Large intestine (tissue), 3 donors: ENCODE data around the gene PAM. TPM values are rescaled to one million over a fixed set of nuclear protein-coding genes. Genes with fewer than 3 reads are reported as not detected.
A peak's percentile ranks its signal among the peaks of the same experiment; 100 is the strongest.

ENCODE experiments used
- DNase-seq, 2 donors: peaks; one replicate each; pipeline versions ENCODE4 v3.0.0 to v3.0.0-alpha.2; 2013
- H3K27ac ChIP-seq: one replicate; pipeline ENCODE4 v1.5.1; 2013; ENCODE audit warnings: low read length
- H3K27me3 ChIP-seq: 2 replicates; pipeline ENCODE4 v1.6.1; 2013; ENCODE audit warnings: low read length; ENCODE audit not compliant: control insufficient read depth, insufficient read depth
- H3K36me3 ChIP-seq: 2 replicates; pipeline ENCODE4 v1.6.1; 2013; ENCODE audit warnings: low read length; ENCODE audit not compliant: control insufficient read depth, insufficient read depth
- H3K4me1 ChIP-seq: one replicate; pipeline ENCODE4 v1.6.1; 2013; ENCODE audit warnings: low read length; ENCODE audit not compliant: control insufficient read depth, insufficient read depth
- H3K4me3 ChIP-seq: one replicate; pipeline ENCODE4 v1.5.1; 2013; ENCODE audit warnings: low read length
- H3K9me3 ChIP-seq: one replicate; pipeline ENCODE4 v1.6.1; 2013; ENCODE audit warnings: mild to moderate bottlenecking, low read depth, low read length, moderate library complexity; ENCODE audit not compliant: control insufficient read depth
- WGBS: methylation state at CpG from one replicate; pipeline ENCODE4 v1.1.5; 2013; ENCODE audit warnings: low lambda C conversion rate; ENCODE audit not compliant: insufficient coverage; 5-methylcytosine and 5-hydroxymethylcytosine counted together
- polyA plus RNA-seq: library from polyadenylated mRNA; unstranded; fragments of 120-200 nt; gene quantifications from one replicate; pipeline ENCODE4 v1.2.1, GENCODE V29; 2013

The PAM gene
- polyA plus RNA-seq, 1 donor = 174 TPM

DNA sequence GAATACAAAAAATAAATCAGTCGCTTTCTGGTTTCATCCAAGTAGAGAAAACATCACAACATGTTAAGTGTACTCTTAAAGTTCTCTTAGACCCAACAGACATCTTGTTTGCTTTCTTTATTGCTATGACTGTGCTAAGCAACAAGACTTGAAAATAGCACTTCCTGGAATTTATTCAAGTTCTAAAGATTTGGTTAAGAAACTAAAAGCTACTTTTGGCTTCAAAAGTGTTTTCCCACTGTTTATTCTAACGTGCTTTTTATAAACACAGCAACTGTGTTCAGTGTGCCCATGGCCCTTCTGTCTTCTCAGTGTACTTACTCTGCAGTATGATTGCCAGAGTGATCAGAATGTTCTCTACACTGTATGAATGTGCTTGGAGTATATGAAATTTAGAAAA lies 255.1 kb downstream of the PAM start:
- H3K36me3 ChIP-seq = peaks cover 10% of the 10 kb centered on the region
- WGBS = no CpG with 5 or more reads among the region's 2 CpGs
- peaks cover 3% of the 10 kb centered on the region for H3K9me3 ChIP-seq
- H3K4me1 ChIP-seq = no peaks in the 10 kb centered on the region
- no peaks in the 10 kb centered on the region for H3K27me3 ChIP-seq
- H3K27ac ChIP-seq = no peak overlapping the region
- H3K4me3 ChIP-seq = no peak overlapping the region
- peak in 1 of 2 donors; percentile 7 for DNase-seq

DNA sequence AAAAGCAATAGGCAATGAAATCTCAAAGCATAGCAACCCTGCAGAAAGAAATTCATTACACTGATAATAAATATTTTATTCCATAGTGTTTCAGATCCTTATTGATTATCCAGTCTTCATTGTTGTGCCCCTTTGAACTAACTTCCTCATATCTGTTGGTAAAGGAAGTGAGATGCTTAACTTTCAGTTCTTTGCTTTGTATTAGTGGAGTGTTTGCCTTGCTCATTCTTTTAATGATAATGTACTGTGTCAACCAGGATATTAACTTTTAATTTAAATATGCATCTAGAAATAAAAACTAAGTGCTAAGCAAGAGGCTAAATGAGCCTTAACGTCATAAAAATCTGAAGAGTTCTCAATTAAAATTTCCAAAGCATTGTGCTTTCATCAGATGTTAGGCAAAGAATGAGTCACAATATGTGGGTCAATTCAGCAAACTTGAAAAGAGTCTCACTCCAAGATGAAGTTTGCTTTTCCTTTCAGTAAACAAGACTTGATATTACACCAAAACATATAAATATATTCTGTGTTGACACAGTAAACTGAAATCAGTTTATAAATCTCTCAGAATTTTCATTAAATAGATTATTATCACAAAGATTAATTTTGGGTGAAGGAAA lies 258.9 kb downstream of the PAM start:
- no CpG with 5 or more reads among the region's 1 CpG for WGBS
- Histone ChIP-seq H3K36me3 (peaks cover 6% of the 10 kb centered on the region), H3K27me3 (no peaks in the 10 kb centered on the region), H3K4me1 (no peaks in the 10 kb centered on the region), H3K27ac (no peak overlapping the region), H3K9me3 (peaks cover 3% of the 10 kb centered on the region), H3K4me3 (no peak overlapping the region)
- DNase-seq = no peak

DNA sequence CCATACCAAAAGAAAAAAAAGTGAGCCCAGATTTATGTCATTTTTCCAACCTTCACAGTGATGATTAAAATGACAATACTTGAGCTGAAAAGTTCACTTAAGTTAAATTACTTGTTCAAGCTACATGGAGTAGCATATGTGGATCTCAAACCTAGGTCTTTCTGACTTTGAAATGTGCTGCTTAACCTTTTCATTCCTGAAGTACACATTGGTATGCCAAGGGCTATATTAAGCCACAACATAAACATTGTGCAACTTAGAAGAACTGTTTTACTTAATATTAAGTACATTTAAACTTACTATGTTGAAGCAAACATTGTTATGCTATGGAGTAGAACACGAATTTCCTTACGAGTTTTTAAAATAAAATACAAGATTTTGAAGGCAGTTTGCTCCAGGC lies 259.9 kb downstream of the PAM start:
- Histone ChIP-seq H3K4me1 (no peaks in the 10 kb centered on the region), H3K9me3 (peaks cover 3% of the 10 kb centered on the region), H3K27ac (no peak overlapping the region), H3K36me3 (peaks cover 7% of the 10 kb centered on the region), H3K4me3 (no peak overlapping the region), H3K27me3 (no peaks in the 10 kb centered on the region)
- no CpG with 5 or more reads among the region's 2 CpGs for WGBS
- no peak for DNase-seq

DNA sequence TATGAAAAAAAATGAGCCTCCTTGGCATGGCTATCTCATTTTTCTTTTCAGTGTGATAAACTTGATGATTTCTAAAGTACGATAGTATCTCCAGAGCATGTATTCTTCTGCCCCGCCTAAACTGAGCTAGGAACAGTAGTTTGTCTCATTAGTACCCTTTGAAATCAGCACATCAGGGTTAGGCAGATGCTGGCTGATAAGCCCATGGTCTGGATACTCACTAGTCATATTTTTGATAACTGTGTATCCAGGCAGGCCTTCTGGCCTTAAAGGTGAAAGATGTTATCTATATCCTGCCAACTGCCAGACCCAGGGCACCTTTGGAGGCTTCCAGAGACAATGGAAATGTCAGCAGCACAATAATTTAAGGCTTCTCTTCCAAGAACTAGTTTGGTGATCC lies 261.1 kb downstream of the PAM start:
- H3K9me3 ChIP-seq = peaks cover 3% of the 10 kb centered on the region
- no peaks in the 10 kb centered on the region for H3K4me1 ChIP-seq
- WGBS = 100% methylated on average over 1 of the region's 2 CpGs
- H3K36me3 ChIP-seq = peaks cover 11% of the 10 kb centered on the region
- H3K27me3 ChIP-seq = no peaks in the 10 kb centered on the region
- DNase-seq = no peak
- H3K4me3 ChIP-seq = no peak overlapping the region
- H3K27ac ChIP-seq = no peak overlapping the region

DNA sequence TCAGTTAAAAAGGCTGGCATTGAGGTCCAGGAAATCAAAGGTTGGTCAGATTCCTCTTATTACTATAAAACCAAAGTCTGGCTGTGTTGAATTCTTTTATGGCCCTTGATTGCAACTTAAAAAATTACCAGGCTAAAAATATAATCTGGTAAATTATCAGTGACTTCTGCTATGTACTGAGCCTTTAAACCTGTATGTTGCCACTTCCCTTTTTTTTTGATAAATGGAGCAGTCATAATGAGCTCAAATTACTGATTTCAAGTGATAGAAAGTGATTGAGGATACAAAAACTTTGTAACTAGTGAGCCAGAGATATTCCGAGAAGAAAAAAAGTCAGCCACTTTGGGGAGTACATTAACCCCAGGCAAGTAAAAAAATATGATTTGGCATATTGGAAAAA lies 264.7 kb downstream of the PAM start:
- no peak overlapping the region for H3K4me3 ChIP-seq
- no peaks in the 10 kb centered on the region for H3K9me3 ChIP-seq
- no peaks in the 10 kb centered on the region for H3K27me3 ChIP-seq
- H3K36me3 ChIP-seq = peaks cover 8% of the 10 kb centered on the region
- no peak for DNase-seq
- 100% methylated on average over 1 of the region's 1 CpG for WGBS
- H3K27ac ChIP-seq = no peak overlapping the region
- H3K4me1 ChIP-seq = no peaks in the 10 kb centered on the region

DNA sequence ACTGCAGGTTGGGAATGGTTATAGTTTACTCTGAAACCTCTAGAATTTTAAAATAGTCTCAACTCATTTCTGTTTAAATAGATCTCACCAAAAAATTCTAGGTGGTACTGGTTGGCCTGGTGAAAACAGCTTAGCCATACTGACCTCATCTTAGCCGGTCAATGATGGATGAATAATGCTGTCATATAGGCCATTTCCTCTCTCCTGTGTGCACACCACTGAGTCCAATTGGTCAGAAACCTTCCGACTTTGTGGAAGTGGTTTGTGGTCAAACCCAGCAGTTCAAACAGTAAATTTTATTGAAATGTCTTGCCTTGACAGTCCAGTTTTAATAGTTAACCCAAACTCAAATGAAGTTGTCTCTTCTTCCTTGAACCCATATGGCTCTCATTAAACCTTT lies 266.2 kb downstream of the PAM start:
- H3K36me3 ChIP-seq = peaks cover 11% of the 10 kb centered on the region
- WGBS = 71% methylated on average over 1 of the region's 2 CpGs

DNA sequence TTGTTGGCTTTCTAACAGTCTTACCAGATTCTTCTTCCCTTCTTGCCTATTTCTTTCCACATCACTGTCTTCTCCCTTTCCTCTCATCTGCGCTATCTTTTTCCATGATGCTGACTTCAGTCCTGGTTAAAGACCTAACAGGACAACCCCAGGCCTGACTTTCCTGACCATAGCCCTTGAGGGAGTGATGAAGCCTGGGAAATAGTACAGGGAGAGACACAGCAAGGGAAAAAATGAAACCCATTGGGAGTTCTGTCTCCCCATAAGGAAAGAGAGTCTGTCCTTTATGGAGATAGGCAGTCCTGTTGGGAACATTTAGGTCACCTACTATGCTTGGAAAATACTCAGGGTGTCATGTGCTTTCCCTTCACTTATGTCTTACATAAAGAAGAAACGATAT lies 272.2 kb downstream of the PAM start:
- Histone ChIP-seq H3K4me3 (no peak overlapping the region), H3K36me3 (peaks cover 5% of the 10 kb centered on the region), H3K9me3 (no peaks in the 10 kb centered on the region), H3K27ac (no peak overlapping the region), H3K4me1 (no peaks in the 10 kb centered on the region), H3K27me3 (no peaks in the 10 kb centered on the region)
- 50% methylated on average over 1 of the region's 2 CpGs for whole genome bisulfite sequencing
- DNase-seq = no peak

More for the DNA sequence above, 266.2 kb downstream of the PAM start:
- H3K9me3 ChIP-seq = no peaks in the 10 kb centered on the region
- DNase-seq = no peak
- no peak overlapping the region for H3K4me3 ChIP-seq
- no peaks in the 10 kb centered on the region for H3K4me1 ChIP-seq
- no peak overlapping the region for H3K27ac ChIP-seq
- H3K27me3 ChIP-seq = no peaks in the 10 kb centered on the region

DNA sequence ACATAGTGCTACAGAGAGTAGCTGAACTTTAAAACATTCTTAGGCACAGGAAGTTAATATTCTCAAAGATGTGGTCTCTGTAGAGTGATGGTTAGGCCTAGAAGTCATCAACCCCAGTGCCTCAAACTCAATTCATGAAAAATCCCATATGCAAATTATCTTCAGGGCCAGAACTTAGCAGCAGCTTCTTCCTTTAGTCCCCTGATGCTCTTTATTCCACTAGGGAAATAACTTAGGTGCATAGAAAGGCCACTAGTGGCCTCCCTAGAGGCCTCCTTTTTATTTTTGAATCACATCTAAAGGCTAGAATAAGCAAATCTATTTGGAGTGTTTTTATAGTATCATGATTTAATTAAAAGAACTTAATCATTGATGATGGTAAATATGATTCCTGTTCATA lies 276.5 kb downstream of the PAM start:
- H3K27ac ChIP-seq = no peak overlapping the region
- no peaks in the 10 kb centered on the region for H3K4me1 ChIP-seq
- H3K9me3 ChIP-seq = peaks cover 6% of the 10 kb centered on the region
- DNase-seq = no peak
- no peak overlapping the region for H3K4me3 ChIP-seq
- H3K27me3 ChIP-seq = no peaks in the 10 kb centered on the region
- H3K36me3 ChIP-seq = peaks cover 8% of the 10 kb centered on the region

DNA sequence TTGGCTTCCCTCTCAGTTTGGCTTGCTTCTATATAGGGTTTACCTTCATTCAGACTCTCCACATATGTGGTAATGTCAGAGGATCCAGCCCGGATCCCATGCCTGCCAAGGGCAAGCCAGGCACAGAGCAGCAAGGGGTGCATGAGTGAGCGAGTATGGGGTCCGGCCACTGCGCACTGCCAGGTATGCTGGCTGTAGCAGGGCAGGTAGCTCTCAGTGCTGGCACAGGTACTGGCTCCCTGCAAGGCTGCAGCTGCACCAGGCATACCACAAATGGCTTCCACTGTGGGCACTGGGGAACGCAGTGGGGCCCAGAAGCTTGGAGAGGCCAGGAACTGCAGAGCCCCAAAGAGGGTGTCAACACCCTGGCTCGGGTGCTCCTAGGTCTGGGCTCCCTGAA lies 278.6 kb downstream of the PAM start:
- Histone ChIP-seq H3K9me3 (peaks cover 6% of the 10 kb centered on the region), H3K4me1 (no peaks in the 10 kb centered on the region), H3K27me3 (peaks cover 2% of the 10 kb centered on the region), H3K4me3 (no peak overlapping the region), H3K27ac (no peak overlapping the region), H3K36me3 (peaks cover 8% of the 10 kb centered on the region)
- DNase-seq = no peak
- WGBS = no CpG with 5 or more reads among the region's 6 CpGs

DNA sequence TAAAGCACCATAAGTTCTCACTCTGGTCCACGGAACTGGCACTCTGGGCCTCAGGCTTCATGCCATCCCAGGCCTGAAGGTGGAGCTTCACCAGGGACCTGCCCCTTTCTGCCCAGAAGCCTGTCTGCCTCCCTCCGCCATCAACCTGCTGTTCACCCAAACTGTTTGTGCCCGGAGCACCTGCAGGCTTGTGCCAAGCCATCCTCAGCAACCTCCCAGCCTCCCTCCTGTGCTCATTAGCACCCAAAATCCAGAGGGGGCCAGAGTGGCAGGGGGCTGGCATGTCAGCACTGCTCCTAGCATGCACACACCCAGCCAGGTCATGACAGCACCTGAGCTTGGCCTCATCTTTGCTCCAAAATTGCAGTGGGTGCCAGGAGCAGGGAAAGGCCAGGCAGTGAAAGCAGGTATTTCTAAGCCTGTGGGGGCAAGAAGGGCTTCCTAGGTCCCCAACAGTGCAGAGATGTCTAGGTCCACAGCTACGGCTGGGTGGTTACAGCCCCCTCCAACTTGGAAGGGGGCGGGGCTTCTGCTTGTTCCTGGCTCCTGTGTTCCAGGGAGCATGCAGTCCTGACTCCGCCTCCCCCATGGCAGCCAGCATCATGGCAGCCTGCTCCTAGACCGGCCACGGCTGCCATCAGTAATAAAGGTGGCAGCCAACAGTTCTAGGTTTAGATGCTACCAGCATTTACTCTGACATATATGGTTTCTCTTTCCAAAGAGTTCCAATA lies 279.7 kb downstream of the PAM start:
- peaks cover 2% of the 10 kb centered on the region for H3K27me3 ChIP-seq
- peaks cover 6% of the 10 kb centered on the region for H3K9me3 ChIP-seq
- H3K27ac ChIP-seq = no peak overlapping the region
- H3K4me3 ChIP-seq = no peak overlapping the region
- H3K4me1 ChIP-seq = no peaks in the 10 kb centered on the region
- no peak for DNase-seq
- no CpG with 5 or more reads among the region's 8 CpGs for WGBS
- H3K36me3 ChIP-seq = peaks cover 8% of the 10 kb centered on the region

DNA sequence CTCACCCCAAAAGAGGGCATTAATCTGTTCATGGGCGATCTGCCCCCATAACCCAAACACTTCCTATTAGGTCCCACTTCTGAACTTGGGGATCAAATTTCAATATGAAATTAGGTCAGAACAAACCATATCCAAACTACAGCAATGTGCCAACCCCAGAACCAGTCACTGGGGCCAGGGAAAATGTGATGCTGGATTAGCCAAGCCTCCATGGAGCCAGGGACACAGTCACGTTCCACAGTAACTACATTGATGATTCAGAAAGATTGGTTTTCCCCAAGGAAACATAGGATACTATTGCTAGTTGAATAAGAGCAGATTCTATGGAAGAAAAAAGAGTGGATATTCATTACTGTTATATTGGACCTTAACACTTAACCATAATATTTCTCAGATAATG lies 280.6 kb downstream of the PAM start:
- peaks cover 8% of the 10 kb centered on the region for H3K36me3 ChIP-seq
- no CpG with 5 or more reads among the region's 2 CpGs for WGBS
- no peaks in the 10 kb centered on the region for H3K4me1 ChIP-seq
- H3K9me3 ChIP-seq = peaks cover 6% of the 10 kb centered on the region
- H3K27ac ChIP-seq = no peak overlapping the region
- H3K4me3 ChIP-seq = no peak overlapping the region
- no peak for DNase-seq
- H3K27me3 ChIP-seq = peaks cover 2% of the 10 kb centered on the region
